SU-DHL-6 (cell line): ENCODE data around the gene LIG3.

ENCODE experiments used
- CTCF ChIP-seq: fragments of 200-600 bp; sonication (generic); IDR thresholded peaks from one replicate; pipeline ENCODE4 v1.5.1; 2017; ENCODE audit warnings: antibody characterized with exemption, mild to moderate bottlenecking, low read length, moderate library complexity; ENCODE audit not compliant: insufficient read depth, poor library complexity, severe bottlenecking
- EZH2phosphoT487 ChIP-seq: fragments of 200-600 bp; sonication (generic), shearing (Covaris generic); conservative IDR thresholded peaks from 2 replicates; pipeline ENCODE4 v1.6.1; 2018; ENCODE audit warnings: mild to moderate bottlenecking, antibody characterized with exemption, low read length, moderate library complexity, mixed read lengths

GRCh38 chr17:35053204-35053603 is 72.9 kb downstream of the LIG3 start:
- TF ChIP-seq CTCF, result no peak
- TF ChIP-seq EZH2phosphoT487, result no peak
